Measurements from ENCODE around the gene CASK.

Gene CASK

DNA sequence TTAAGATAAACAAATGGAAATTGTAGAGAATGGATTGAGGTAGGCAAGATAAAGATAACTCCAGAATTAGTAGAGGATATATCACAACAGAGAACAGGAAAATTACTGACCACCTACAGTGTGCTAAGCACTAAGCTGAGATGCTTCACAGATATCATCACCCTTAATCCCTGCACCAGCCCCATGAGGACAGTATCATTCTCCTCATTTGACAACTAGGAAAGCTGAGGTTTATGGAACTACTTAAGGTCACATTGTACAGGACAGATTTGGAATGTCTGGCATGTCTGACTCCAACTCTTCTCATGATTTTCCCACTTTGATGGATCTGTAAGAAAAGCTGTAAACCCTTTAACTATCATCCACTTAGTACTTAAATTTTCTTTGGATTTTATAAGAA, 95.5 kb downstream of the CASK start:
- DNase-seq = no peak

DNA sequence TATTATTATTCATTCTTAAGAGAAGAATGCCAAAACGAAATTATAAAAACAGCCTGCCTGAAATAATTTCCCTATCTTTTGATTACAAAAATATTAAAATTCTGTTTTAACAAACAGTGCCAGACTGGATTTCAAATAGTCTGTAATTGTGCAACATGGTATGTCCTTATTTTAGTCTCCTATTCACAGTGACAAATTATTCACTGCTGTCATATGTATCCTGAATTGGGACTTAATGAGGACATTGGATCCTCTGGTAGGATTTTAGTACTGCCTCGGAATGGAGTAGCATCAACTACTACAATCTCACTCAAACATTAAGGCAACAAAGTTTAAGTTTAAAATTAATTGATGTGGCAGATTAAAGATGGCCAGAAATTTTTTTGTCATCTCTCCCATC, 97.6 kb downstream of the CASK start:
- no peak for DNase-seq

GRCh38 chrX:41824551-41824950, 98.8 kb downstream of the CASK start:
- no peak for DNase-seq

DNA sequence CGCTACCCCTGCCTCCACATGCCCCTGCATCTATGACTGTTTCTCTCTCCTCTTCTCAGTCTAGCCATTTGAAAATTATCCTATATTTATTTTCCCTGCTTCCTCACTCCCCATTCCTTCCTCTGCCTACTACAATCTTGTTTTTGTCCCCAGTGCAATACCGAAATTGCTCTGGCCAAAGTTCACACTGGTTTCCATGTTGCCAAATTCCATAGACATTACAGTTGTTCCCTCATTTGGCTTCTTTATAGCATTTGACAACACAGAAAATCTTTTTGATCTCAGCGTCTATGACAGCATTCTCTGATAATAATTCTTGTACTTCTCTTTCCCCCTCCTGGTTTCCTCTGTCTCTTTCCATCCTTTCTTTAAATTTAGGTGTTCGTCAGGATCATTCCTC, 100.0 kb downstream of the CASK start:
- DNase-seq = no peak

GRCh38 chrX:41822892-41823291, 100.5 kb downstream of the CASK start:
- no peak for DNase-seq

DNA sequence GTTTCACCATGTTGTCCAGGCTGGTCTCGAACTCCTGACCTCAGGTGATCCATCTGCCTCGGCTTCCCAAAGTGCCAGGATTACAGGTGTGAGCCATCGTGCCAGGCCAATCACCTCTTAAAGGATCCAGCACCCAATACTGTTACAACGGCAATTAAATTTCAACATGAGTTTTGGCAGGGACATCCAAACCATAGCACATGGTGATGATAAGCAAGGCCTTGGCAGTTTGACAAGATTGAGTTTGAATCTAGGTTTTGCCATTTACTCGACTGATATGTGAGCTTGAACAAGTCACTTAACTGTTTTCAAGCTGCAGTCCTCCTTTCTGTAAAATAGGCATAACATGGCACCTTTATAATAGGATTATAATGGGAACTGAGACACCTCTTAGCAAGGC, 115.3 kb downstream of the CASK start:
- no peak for DNase-seq

- DNase-seq = no peak
Measured at GRCh38 chrX:41802958-41803357, 120.4 kb downstream of the CASK start.

DNA sequence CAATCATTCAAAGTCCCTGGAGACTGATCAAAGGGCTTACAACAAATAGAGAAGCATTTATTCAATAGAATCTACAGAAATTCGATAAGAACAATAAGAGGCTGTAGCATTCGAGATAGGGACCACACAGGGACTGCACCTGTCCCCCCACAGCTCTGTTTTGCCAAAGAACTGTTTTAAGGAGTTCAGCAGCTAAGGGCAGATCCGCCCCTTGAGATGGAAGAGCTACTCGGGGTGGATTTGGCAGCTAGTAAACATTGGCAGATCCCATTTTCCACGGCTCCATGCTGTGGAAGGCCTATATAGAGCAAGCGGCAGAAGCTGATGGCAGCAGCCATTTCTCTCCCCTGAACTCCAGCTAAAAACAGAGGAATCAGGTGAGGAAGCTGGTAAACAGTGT, 123.7 kb downstream of the CASK start:
- DNase-seq = no peak

- DNase-seq = no peak
Measured at GRCh38 chrX:41796577-41796976, 126.8 kb downstream of the CASK start.

GRCh38 chrX:41796046-41796445, 127.3 kb downstream of the CASK start:
- DNase-seq = no peak

DNA sequence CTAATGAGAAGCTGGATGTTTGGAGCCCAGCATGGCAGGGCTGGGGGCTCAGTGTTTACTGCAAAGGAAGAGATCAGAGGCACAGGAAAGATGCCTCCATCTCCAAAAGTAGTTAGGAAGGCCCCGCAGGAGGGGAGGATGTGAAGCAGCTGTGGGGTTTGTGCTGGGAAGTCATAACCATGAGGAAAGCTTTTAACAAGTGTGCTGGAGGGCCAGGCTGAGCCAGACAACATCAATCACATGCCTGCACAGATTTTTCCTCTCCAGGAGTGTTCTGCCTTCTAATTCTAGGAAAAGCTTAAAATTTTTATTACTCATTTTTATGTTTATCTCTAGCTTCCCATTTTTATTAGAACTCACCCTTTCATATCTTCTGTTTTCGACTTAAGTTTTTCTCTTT, 134.0 kb downstream of the CASK start:
- DNase-seq = no peak

GRCh38 chrX:41785685-41786084, 137.7 kb downstream of the CASK start:
- DNase-seq = no peak

GRCh38 chrX:41781500-41781899, 141.9 kb downstream of the CASK start:
- no peak for DNase-seq

GRCh38 chrX:41779941-41780340, 143.4 kb downstream of the CASK start:
- DNase-seq = no peak

- DNase-seq = no peak
Measured at GRCh38 chrX:41779030-41779564, 144.3 kb downstream of the CASK start.

- no peak for DNase-seq
Measured at GRCh38 chrX:41761702-41762101, 161.7 kb downstream of the CASK start.

DNA sequence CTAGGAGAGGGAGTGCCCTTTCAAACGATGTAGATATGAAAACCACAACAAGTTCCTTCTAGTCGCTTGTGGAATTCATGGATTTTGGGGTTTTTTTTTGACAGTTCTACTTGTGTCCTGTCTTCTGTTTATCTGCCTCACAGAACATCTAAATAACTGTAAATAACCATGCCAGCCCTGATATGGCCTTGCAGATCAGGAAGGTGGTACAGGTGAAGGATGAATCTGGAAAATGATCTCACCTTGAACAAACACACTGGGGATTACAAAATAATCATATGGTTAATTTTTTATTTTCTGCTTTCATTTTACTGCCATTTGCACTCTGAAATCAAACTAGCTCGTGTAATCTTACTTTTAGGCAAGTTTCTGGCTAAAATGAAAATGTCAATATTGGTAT, 162.2 kb downstream of the CASK start:
- DNase-seq = no peak

DNA sequence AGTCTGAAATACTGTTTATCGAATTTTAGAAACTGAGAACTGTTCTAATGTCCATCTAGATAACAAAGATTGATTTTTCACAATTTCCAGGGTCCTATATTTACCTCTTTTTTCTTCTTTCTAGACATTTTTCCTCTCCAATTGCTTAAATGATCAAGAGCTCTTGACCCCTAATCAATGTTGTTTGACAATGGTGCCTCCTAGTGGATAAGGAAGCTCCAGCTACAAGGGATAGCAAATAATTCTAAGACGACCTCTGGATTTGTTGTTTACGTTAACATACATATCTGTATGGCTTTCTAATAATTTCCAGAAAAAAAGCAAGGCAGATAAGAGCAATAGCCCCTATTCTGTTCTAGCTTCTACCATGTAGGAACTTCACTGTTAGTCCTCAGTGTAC, 163.5 kb downstream of the CASK start:
- DNase-seq = no peak

DNA sequence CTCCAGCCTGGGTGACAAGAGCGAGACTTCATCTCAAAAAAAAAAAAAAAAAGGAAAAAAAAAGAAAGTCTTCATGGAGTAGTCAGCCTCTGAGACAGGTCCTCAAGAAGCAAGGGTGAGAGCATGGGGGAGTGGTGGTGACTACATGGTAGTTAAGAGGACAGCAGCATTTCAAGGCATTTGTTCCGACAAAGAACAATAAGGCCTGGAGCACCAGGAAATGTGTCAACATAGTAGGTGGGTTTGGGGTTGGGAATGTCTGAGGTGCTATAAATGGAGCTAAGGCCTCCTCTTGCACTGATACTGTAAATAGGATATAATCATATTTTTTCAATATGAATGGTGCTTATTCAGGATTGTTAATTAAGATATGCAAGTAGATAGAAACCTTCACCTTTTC, 165.0 kb downstream of the CASK start:
- DNase-seq = no peak

DNA sequence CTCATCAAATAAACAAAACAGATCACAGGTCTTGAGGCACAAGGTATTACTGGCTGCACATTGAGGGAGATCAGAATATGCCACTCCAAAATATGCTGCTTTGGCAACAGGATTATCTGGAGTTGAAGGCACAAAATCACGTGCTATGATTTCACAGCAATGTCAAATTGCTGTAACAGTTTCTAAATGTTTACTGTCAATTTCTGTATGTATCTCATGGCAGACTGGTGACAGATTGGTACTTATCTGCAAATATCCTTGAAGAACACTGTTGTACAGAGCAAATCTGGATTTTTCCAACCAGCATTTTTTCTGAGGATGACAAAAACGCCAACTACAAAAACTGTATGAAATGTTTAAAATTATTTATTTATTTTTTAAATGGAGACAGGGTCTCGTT, 172.6 kb downstream of the CASK start:
- DNase-seq = no peak

GRCh38 chrX:41739871-41740270, 183.5 kb downstream of the CASK start:
- DNase-seq = no peak

DNA sequence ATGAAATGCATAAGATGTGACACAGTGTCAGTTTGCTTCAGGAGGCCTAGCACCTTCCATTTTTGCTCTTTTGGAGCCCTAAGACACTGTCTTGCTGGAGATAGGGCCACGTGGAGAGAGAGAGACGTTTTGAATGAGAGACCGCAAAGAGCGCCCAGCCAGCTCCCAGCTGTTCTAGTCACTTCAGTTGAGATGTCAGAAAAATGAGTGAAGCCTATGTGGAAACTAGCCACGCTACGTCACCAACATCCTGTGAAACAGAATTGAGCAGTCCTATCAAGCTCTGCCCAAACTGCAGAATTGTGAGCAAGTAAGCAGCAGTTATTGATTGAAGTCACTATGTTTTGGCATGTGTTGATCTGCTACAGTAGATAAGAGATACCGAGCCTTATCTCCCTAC, 186.3 kb downstream of the CASK start:
- DNase-seq = no peak

DNA sequence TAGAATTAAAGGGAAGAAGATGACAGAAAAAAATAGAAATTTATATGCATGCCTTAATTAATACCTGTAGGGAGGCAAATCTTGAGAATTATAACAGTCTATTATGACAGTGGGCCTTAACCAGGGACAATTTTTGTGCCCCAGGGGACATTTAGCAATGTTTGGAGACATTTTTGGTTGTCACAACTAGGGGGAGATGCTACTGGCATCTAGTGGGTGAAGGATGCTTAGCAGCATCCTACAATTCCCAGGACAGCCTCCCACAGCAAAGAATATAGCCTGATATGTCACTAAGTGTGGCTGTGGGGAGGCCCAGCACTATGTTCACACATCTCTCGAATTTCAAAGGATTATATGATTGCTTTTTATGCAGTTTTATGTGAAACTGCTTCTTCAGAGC, 188.8 kb downstream of the CASK start:
- DNase-seq = no peak

DNA sequence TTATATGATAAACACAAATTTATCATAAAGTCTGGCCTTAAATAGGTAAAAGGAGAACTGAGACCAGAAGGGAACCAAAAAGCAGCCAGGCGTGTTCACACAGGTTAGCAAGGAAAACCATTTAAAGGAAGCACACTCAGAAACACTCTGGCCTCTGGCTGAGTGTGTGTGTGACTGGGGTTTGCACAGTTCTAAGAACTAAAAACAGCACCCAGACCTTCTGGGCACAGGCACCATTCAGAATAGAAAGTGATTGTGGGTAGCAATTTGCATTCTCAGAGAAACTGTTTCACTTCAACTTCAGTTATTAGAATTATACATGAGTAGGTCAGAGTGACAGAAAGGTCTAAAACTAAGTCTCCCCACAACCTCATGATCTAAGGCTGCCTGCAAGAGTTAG, 189.4 kb downstream of the CASK start:
- no peak for DNase-seq

GRCh38 chrX:41732260-41732659, 191.1 kb downstream of the CASK start:
- DNase-seq = no peak

- no peak for DNase-seq
Measured at GRCh38 chrX:41730081-41730480, 193.3 kb downstream of the CASK start.
